ENCODE data around the gene NRGN. TPM values are rescaled to one million over a fixed set of nuclear protein-coding genes. Genes with fewer than 3 reads are reported as not detected.

The NRGN gene
- total RNA-seq, 2 donors from 2014 or later, result 1.2 to 1.8 TPM

DNA sequence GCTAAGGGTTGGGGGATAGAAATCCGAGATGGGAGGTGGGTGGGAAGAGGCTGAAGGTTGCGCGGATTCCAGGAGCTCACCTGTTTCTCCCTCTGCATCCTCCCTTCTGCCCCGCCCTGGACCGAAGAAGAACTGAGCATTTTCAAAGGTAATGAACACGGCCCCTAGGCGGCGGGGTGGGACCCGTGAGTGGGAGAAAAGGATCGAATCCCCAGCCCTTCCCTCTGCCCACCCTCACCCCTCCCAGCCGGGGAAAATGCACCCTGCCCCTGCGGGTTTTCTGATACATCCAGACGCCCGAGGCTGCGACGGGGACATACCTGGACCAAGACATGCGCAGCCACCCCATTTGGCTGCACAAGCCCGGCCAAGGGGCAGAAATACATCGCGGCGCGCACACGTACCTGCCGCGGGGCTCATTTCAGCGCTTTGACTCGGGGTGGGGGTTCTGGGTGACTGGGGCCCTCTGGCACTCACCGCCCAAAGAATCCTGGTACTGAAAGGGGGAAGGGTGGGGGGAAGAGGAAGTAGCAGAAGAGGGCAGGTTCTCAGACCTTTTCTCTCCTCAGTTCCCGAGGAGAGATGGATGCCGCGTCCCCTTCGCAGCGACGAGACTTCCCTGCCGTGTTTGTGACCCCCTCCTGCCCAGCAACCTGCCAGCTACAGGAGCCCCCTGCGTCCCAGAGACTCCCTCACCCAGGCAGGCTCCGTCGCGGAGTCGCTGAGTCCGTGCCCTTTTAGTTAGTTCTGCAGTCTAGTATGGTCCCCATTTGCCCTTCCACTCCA, 6.3 kb downstream of the NRGN start:
- no peak for DNase-seq (ENCODE audit: low spot score)
- Histone ChIP-seq H3K9me3 (no peaks in the 10 kb centered on the region), H3K27me3 (replicated peaks; ENCODE audit: insufficient read depth) (no peaks in the 10 kb centered on the region), H3K4me1 (replicated peaks) (no peaks in the 10 kb centered on the region), H3K27ac (peak overlapping the region; percentile 60 to 72), H3K36me3 (no peaks in the 10 kb centered on the region), H3K4me3 (peak overlapping the region; percentile 42 to 45)
- TF ChIP-seq POLR2AphosphoS5 (IDR thresholded peaks at IDR 0.05), result no peak
- TF ChIP-seq, protein P1, sequence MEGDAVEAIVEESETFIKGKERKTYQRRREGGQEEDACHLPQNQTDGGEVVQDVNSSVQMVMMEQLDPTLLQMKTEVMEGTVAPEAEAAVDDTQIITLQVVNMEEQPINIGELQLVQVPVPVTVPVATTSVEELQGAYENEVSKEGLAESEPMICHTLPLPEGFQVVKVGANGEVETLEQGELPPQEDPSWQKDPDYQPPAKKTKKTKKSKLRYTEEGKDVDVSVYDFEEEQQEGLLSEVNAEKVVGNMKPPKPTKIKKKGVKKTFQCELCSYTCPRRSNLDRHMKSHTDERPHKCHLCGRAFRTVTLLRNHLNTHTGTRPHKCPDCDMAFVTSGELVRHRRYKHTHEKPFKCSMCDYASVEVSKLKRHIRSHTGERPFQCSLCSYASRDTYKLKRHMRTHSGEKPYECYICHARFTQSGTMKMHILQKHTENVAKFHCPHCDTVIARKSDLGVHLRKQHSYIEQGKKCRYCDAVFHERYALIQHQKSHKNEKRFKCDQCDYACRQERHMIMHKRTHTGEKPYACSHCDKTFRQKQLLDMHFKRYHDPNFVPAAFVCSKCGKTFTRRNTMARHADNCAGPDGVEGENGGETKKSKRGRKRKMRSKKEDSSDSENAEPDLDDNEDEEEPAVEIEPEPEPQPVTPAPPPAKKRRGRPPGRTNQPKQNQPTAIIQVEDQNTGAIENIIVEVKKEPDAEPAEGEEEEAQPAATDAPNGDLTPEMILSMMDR (IDR thresholded peaks at IDR 0.05), result peak in 2 of 4 experiments; percentile 37 to 43
- intact Hi-C loops (cut with DNase I), result no loop called here
- 5% methylated on average over 41 of the region's 41 CpGs for WGBS

DNA sequence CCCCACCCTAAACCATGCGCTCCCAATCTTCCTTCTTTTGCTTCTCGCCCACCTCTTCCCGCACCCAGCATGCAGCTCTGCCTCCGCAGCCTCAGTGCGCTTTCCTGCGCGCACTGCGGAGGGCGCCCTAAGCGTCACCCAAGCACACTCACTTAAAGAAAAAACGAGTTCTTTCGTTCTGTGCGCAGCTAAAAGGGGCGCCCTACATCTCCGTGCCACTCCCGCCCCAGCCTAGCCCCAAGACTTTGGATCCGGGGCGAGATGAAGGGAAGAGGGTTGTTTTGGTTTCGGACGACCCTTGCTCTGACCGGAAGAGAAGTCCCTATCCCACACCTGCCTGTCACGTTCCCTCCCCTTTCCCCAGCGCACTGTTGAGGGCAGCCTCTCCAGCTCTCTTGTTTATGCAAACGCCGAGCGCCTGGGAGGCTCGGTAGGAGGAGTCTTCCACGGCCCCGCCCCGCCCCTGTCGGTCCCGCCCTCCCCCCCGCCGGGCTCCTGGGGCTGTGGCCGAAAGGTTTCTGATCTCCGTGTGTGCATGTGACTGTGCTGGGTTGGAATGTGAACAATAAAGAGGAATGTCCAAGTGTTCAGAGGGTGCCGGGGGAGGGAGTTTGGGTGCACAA, 7.0 kb downstream of the NRGN start:
- H3K36me3 ChIP-seq, result no peaks in the 10 kb centered on the region
- H3K4me1 ChIP-seq (replicated peaks), result no peaks in the 10 kb centered on the region
- intact Hi-C loops (cut with DNase I), result no loop called here
- no peaks in the 10 kb centered on the region for H3K27me3 ChIP-seq (replicated peaks; ENCODE audit: insufficient read depth)
- peak; percentile 88 for DNase-seq (ENCODE audit: low spot score)
- 4% methylated on average over 28 of the region's 37 CpGs for WGBS
- H3K4me3 ChIP-seq, result peak overlapping the region; percentile 42 to 45
- no peaks in the 10 kb centered on the region for H3K9me3 ChIP-seq
- H3K27ac ChIP-seq, result peak overlapping the region; percentile 60 to 72
- TF ChIP-seq, protein P1 (IDR thresholded peaks at IDR 0.05), result peak; percentile 31 to 52 (median 42)
- TF ChIP-seq POLR2AphosphoS5 (IDR thresholded peaks at IDR 0.05), result peak; percentile 89
- peak; percentile 81 for TF ChIP-seq POLR2A (IDR thresholded peaks at IDR 0.05)

DNA sequence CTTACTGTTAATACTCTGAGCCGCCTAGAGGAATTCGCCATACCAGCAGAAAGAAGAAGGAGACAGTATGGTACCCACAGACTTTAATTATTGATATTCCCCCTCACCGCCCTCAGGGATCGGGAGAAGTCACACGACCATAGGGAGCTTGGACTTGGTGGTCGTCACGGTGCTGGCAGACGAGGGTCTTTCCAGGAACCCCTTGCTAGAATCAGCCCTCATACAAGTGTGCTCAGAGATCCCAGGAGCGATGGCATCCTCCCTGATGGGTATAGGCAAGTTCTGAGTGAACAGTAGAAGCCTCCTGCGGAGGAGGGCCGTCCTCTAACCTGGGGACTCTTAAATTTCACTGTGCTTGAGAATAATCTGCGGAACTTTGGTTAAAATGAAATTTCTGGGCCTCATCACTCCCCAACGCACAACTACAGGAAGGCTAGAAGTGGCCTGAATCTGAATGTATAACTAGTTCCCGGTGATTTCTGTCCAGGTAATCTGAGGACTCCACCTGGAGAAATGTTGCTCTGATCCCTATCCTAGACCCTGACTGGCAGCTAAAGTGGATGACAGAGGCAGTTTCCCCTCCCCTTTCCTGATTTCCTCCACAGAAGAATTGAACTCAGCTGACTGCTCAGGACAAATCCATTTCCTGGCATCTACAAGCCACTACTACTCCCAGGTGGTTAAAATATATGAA, 7.8 kb downstream of the NRGN start:
- peak overlapping the region in 1 of 2 donors; percentile 45 for H3K4me3 ChIP-seq
- no peak for DNase-seq (ENCODE audit: low spot score)
- TF ChIP-seq, protein P1 (IDR thresholded peaks at IDR 0.05), result no peak
- no peak for TF ChIP-seq POLR2A (IDR thresholded peaks at IDR 0.05)
- TF ChIP-seq POLR2AphosphoS5 (IDR thresholded peaks at IDR 0.05), result no peak
- no peaks in the 10 kb centered on the region for H3K27me3 ChIP-seq (replicated peaks; ENCODE audit: insufficient read depth)
- H3K27ac ChIP-seq, result peak overlapping the region; percentile 60 to 72
- intact Hi-C loops (cut with DNase I), result no loop called here
- H3K9me3 ChIP-seq, result no peaks in the 10 kb centered on the region
- no peaks in the 10 kb centered on the region for H3K4me1 ChIP-seq (replicated peaks)
- H3K36me3 ChIP-seq, result no peaks in the 10 kb centered on the region
- 65% methylated on average over 14 of the region's 14 CpGs for WGBS

DNA sequence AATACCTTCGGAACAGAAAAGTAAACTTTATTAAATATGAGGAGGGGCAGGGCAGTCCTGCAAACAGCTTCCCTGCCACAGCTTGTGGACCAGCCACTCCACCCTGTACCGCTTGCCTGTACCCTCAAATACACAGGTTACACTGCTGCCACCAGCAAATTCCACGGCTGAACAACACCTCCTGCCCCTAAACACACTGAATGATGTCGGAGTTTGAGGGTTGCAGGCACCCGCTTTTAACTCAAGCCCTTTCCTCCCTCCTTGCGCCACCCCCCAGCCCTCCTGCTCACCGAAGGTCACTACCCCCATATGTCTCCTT, 8.3 kb downstream of the NRGN start:
- H3K4me1 ChIP-seq (replicated peaks), result no peaks in the 10 kb centered on the region
- TF ChIP-seq POLR2A (IDR thresholded peaks at IDR 0.05), result no peak
- no peak for TF ChIP-seq POLR2AphosphoS5 (IDR thresholded peaks at IDR 0.05)
- TF ChIP-seq, protein P1 (IDR thresholded peaks at IDR 0.05), result no peak
- no peaks in the 10 kb centered on the region for H3K36me3 ChIP-seq
- H3K9me3 ChIP-seq, result no peaks in the 10 kb centered on the region
- H3K27me3 ChIP-seq (replicated peaks; ENCODE audit: insufficient read depth), result no peaks in the 10 kb centered on the region
- WGBS, result 60% methylated on average over 7 of the region's 7 CpGs
- H3K27ac ChIP-seq, result no peak overlapping the region
- no peak for DNase-seq (ENCODE audit: low spot score)
- H3K4me3 ChIP-seq, result no peak overlapping the region
- intact Hi-C loops (cut with DNase I), result no loop called here
